ENCODE measurements around the gene MOCS2. TPM values are rescaled to one million over a fixed set of nuclear protein-coding genes. Genes with fewer than 3 reads are reported as not detected.
A peak's percentile ranks its signal among the peaks of the same experiment; 100 is the strongest.
"Not testable (repeated sequence)": the region's sequence is repeated elsewhere in the genome, so short reads cannot be mapped to it uniquely, and the experiment has no call there.

The MOCS2 gene
- total and polyA plus RNA-seq, 2 experiments from 2014 or later, result 48.1 to 83.7 TPM

GRCh38 chr5:53112909-53113308 lies 3.4 kb upstream of the MOCS2 start:
- no peak overlapping the region for H3K27ac ChIP-seq
- H4K20me1 ChIP-seq (ENCODE audit: insufficient read depth), result no peaks in the 10 kb centered on the region
- H3K27me3 ChIP-seq (replicated peaks; ENCODE audit: insufficient read depth), result no peaks in the 10 kb centered on the region
- peaks cover 20% of the 10 kb centered on the region for H3K79me2 ChIP-seq (ENCODE audit: insufficient read depth)
- H3F3A ChIP-seq (ENCODE audit: insufficient read depth), result no peaks in the 10 kb centered on the region; the same call in 1 of the 2 replicates
- H3K36me3 ChIP-seq (ENCODE audit: low read depth), result no peaks in the 10 kb centered on the region
- no peak overlapping the region for H3K9ac ChIP-seq
- no peaks in the 10 kb centered on the region for H3K9me2 ChIP-seq (ENCODE audit: insufficient read depth)
- peaks cover 12% of the 10 kb centered on the region; the same call in 1 of the 2 replicates for H3K4me1 ChIP-seq (ENCODE audit: insufficient read depth)
- in situ Hi-C loops (cut with MboI), result no loop called here
- no peaks in the 10 kb centered on the region for H3K9me3 ChIP-seq (ENCODE audit: low read depth)
- 76% methylated on average over 3 of the region's 3 CpGs for WGBS, 2 experiments (ENCODE audit: low coverage in 1 of 2, low lambda C conversion rate in 2 of 2, missing lambda C conversion rate in 2 of 2)
- no peak overlapping the region for H3K4me2 ChIP-seq (ENCODE audit: unreplicated experiment)
- no peak overlapping the region for H2AFZ ChIP-seq
- TF ChIP-seq EZH2 (IDR thresholded peaks at IDR 0.05; ENCODE audit: insufficient read depth, poor library complexity, severe bottlenecking), result no peak
- no peak for TF ChIP-seq EZH2phosphoT487 (IDR thresholded peaks at IDR 0.05; ENCODE audit: insufficient read depth, low read depth)
- no peak overlapping the region for H3K4me3 ChIP-seq
- DNase-seq, result no peak

GRCh38 chr5:53112307-53112706 lies 2.8 kb upstream of the MOCS2 start:
- H3K27ac ChIP-seq; H3K4me2 ChIP-seq (ENCODE audit: unreplicated experiment); H3K4me3 ChIP-seq; DNase-seq; H2AFZ ChIP-seq; H3K9me2 ChIP-seq (ENCODE audit: insufficient read depth); H3K9me3 ChIP-seq (ENCODE audit: low read depth); H3K27me3 ChIP-seq (replicated peaks; ENCODE audit: insufficient read depth); H3K9ac ChIP-seq; H3K36me3 ChIP-seq (ENCODE audit: low read depth); H3F3A ChIP-seq (ENCODE audit: insufficient read depth); in situ Hi-C loops (cut with MboI); H4K20me1 ChIP-seq (ENCODE audit: insufficient read depth): not testable (repeated sequence)
- 95 to 98% methylated on average over 6 of the region's 6 CpGs for WGBS, 2 experiments (ENCODE audit: low coverage in 1 of 2, low lambda C conversion rate in 2 of 2, missing lambda C conversion rate in 2 of 2)
- Histone ChIP-seq H3K4me1 (ENCODE audit: insufficient read depth) (peaks cover 12% of the 10 kb centered on the region; the same call in 1 of the 2 replicates), H3K79me2 (ENCODE audit: insufficient read depth) (peaks cover 26% of the 10 kb centered on the region)

GRCh38 chr5:53111139-53111538 lies 1.6 kb upstream of the MOCS2 start:
- H2AFZ ChIP-seq, result no peak overlapping the region
- H3K9me3 ChIP-seq (ENCODE audit: low read depth), result no peaks in the 10 kb centered on the region
- 94 to 97% methylated on average over 1 of the region's 1 CpG for WGBS, 2 experiments (ENCODE audit: low coverage in 1 of 2, low lambda C conversion rate in 2 of 2, missing lambda C conversion rate in 2 of 2)
- no peaks in the 10 kb centered on the region for H4K20me1 ChIP-seq (ENCODE audit: insufficient read depth)
- no peak overlapping the region for H3K4me2 ChIP-seq (ENCODE audit: unreplicated experiment)
- peaks cover 12% of the 10 kb centered on the region; the same call in 1 of the 2 replicates for H3K4me1 ChIP-seq (ENCODE audit: insufficient read depth)
- H3K79me2 ChIP-seq (ENCODE audit: insufficient read depth), result peaks cover 28% of the 10 kb centered on the region
- H3K27me3 ChIP-seq (replicated peaks; ENCODE audit: insufficient read depth), result no peaks in the 10 kb centered on the region
- peaks cover 14% of the 10 kb centered on the region; the same call in 1 of the 2 replicates for H3K36me3 ChIP-seq (ENCODE audit: low read depth)
- no peak for TF ChIP-seq EZH2 (IDR thresholded peaks at IDR 0.05; ENCODE audit: insufficient read depth, poor library complexity, severe bottlenecking)
- no peak for TF ChIP-seq EZH2phosphoT487 (IDR thresholded peaks at IDR 0.05; ENCODE audit: insufficient read depth, low read depth)
- DNase-seq, result no peak
- H3K9me2 ChIP-seq (ENCODE audit: insufficient read depth), result no peaks in the 10 kb centered on the region
- H3K27ac ChIP-seq, result no peak overlapping the region
- in situ Hi-C loops (cut with MboI), result no loop called here
- no peak overlapping the region for H3K4me3 ChIP-seq
- no peaks in the 10 kb centered on the region; the same call in 1 of the 2 replicates for H3F3A ChIP-seq (ENCODE audit: insufficient read depth)
- H3K9ac ChIP-seq, result no peak overlapping the region

GRCh38 chr5:53110156-53110555 lies 599 bp upstream of the MOCS2 start:
- no peak for TF ChIP-seq EZH2 (IDR thresholded peaks at IDR 0.05; ENCODE audit: insufficient read depth, poor library complexity, severe bottlenecking)
- no peak for TF ChIP-seq EZH2phosphoT487 (IDR thresholded peaks at IDR 0.05; ENCODE audit: insufficient read depth, low read depth)
- in situ Hi-C loops (cut with MboI), result no loop called here

GRCh38 chr5:53109056-53109442 lies 508 bp downstream of the MOCS2 start:
- peak overlapping the region; percentile 86 for H3K4me3 ChIP-seq
- no peak for TF ChIP-seq EZH2 (IDR thresholded peaks at IDR 0.05; ENCODE audit: insufficient read depth, poor library complexity, severe bottlenecking)
- peak overlapping the region; percentile 83 for H3K9ac ChIP-seq
- H3K36me3 ChIP-seq (ENCODE audit: low read depth), result peaks cover 14% of the 10 kb centered on the region; the same call in 1 of the 2 replicates
- H3K4me2 ChIP-seq (ENCODE audit: unreplicated experiment), result peak overlapping the region; percentile 89
- no peaks in the 10 kb centered on the region for H3K27me3 ChIP-seq (replicated peaks; ENCODE audit: insufficient read depth)
- WGBS, 2 experiments (ENCODE audit: low coverage in 1 of 2, low lambda C conversion rate in 2 of 2, missing lambda C conversion rate in 2 of 2), result 2% methylated on average over 11 of the region's 11 CpGs
- H3K27ac ChIP-seq, result no peak overlapping the region
- H2AFZ ChIP-seq, result peak overlapping the region; percentile 99
- H3K9me3 ChIP-seq (ENCODE audit: low read depth), result no peaks in the 10 kb centered on the region
- no peaks in the 10 kb centered on the region for H3K9me2 ChIP-seq (ENCODE audit: insufficient read depth)
- peaks cover 12% of the 10 kb centered on the region; the same call in 1 of the 2 replicates for H3K4me1 ChIP-seq (ENCODE audit: insufficient read depth)
- no peaks in the 10 kb centered on the region for H4K20me1 ChIP-seq (ENCODE audit: insufficient read depth)
- in situ Hi-C loops (cut with MboI), result no loop called here
- peak; percentile 38 for DNase-seq
- H3F3A ChIP-seq (ENCODE audit: insufficient read depth), result peaks cover 17% of the 10 kb centered on the region; the same call in 1 of the 2 replicates
- peaks cover 28% of the 10 kb centered on the region for H3K79me2 ChIP-seq (ENCODE audit: insufficient read depth)

More at GRCh38 chr5:53110156-53110555, 599 bp upstream of the MOCS2 start:
- no peaks in the 10 kb centered on the region for H3K9me3 ChIP-seq (ENCODE audit: low read depth)
- H4K20me1 ChIP-seq (ENCODE audit: insufficient read depth), result no peaks in the 10 kb centered on the region
- H3F3A ChIP-seq (ENCODE audit: insufficient read depth), result peaks cover 9% of the 10 kb centered on the region; the same call in 1 of the 2 replicates
- 25 to 26% methylated on average over 6 of the region's 6 CpGs for WGBS, 2 experiments (ENCODE audit: low coverage in 1 of 2, low lambda C conversion rate in 2 of 2, missing lambda C conversion rate in 2 of 2)
- peaks cover 12% of the 10 kb centered on the region; the same call in 1 of the 2 replicates for H3K4me1 ChIP-seq (ENCODE audit: insufficient read depth)
- peak overlapping the region; percentile 99 for H2AFZ ChIP-seq
- peak overlapping the region; percentile 83 for H3K9ac ChIP-seq
- H3K79me2 ChIP-seq (ENCODE audit: insufficient read depth), result peaks cover 28% of the 10 kb centered on the region
- peak overlapping the region; percentile 86 for H3K4me3 ChIP-seq
- no peaks in the 10 kb centered on the region for H3K9me2 ChIP-seq (ENCODE audit: insufficient read depth)
- H3K4me2 ChIP-seq (ENCODE audit: unreplicated experiment), result peak overlapping the region; percentile 90
- H3K27me3 ChIP-seq (replicated peaks; ENCODE audit: insufficient read depth), result no peaks in the 10 kb centered on the region
- peaks cover 14% of the 10 kb centered on the region; the same call in 1 of the 2 replicates for H3K36me3 ChIP-seq (ENCODE audit: low read depth)
- DNase-seq, result no peak
- no peak overlapping the region for H3K27ac ChIP-seq

Measured in GM23248 (cell line).